Anterior cingulate cortex (tissue), 58 donors: ENCODE data around the gene NOXA1.
"Not testable (repeated sequence)": the region's sequence is repeated elsewhere in the genome, so short reads cannot be mapped to it uniquely, and the experiment has no call there.

Experiments
- DNase-seq, 58 donors: peaks; one replicate each; lab custom pipeline; 2025; lab: John Stamatoyannopoulos, UW

The NOXA1 gene

GRCh38 chr9:137450539-137451222 lies 27.5 kb downstream of the NOXA1 start:
- not testable (repeated sequence) for DNase-seq

DNA sequence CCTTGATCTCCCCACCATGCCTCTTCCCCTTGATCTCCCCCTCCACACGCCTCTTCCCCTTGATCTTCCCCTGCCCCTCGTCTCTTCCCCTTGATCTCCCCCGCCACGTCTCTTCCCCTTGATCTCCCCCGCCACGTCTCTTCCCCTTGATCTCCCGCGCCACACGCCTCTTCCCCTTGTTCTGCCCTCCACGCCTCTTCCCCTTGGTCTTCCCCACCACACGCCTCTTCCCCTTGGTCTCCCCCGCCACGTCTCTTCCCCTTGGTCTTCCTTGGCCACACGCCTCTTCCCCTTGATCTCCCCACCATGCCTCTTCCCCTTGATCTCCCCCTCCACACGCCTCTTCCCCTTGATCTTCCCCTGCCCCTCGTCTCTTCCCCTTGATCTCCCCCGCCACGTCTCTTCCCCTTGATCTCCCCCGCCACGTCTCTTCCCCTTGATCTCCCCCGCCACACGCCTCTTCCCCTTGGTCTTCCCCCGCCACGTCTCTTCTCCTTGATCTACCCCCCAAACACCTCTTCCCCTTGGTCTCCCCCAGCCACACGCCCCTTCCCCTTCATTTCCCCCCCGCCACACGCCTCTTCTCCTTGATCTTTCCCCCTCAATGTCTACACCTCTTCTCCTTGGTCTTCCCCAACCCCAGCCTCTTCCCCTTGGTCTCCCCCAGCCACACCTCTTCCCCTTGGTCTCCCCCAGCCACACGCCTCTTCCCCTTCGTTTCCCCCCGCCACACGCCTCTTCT lies 28.2 kb downstream of the NOXA1 start:
- DNase-seq = not testable (repeated sequence)

DNA sequence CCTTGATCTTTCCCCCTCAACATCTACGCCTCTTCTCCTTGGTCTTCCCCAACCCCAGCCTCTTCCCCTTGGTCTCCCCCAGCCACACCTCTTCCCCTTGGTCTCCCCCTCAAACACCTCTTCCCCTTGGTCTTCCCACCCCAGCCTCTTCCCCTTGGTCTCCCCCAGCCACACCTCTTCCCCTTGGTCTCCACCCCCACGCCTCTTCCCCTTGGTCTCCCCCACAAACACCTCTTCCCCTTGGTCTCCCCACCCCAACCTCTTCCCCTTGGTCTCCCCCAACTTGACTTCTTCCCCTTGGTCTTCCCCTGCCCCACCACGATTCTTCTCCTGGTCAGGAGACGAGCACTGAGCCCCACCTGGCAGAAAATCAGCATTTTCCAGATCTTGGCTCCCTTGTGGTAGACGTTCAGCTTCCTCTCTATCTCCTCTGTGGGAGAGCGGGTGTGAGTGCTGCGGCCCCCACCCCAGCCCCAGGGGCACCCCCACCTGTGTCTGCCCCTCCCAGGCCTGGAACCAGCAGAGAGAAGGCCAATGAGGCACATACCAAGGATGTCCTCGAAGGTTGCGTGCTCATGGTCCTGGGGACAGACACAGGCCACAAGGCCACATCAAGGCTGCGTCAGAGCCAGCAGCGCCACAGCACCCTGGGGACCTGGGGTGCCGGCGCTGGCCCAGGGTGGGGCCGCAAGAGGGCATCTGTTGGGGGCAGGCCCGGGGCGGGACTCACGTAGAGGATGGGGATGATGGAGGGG lies 29.0 kb downstream of the NOXA1 start:
- DNase-seq = no peak

- no peak for DNase-seq
Measured at GRCh38 chr9:137452761-137453642, 29.8 kb downstream of the NOXA1 start.

DNA sequence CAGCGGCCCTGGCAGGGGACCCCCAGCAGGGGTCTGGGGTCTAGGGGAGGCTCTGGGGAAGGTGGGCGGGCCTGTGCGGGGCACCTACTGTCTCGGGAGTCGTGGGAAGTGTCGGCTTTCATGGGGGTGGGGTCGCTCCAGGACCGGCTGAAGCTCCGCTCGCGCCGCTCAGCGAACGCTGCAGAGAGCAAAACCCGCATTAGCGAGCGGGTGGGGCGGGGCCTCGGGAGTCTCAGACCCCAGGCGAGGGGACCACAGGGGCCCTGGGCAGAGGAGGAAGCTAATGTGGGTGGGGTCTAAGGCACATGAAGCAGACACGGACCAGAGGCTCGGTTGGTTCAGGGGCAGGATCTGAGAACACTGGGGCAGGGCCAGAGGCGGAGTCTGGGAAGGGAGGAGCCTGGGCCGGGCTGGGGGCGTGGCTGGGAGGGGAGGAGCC lies 30.5 kb downstream of the NOXA1 start:
- peak in 12 of 58 donors; percentile 26 to 60 (median 46) for DNase-seq

- peak in 5 of 58 donors; percentile 23 to 60 (median 42) for DNase-seq
Measured at GRCh38 chr9:137454145-137454596, 31.0 kb downstream of the NOXA1 start.

GRCh38 chr9:137454597-137455358 lies 31.6 kb downstream of the NOXA1 start:
- DNase-seq = no peak

DNA sequence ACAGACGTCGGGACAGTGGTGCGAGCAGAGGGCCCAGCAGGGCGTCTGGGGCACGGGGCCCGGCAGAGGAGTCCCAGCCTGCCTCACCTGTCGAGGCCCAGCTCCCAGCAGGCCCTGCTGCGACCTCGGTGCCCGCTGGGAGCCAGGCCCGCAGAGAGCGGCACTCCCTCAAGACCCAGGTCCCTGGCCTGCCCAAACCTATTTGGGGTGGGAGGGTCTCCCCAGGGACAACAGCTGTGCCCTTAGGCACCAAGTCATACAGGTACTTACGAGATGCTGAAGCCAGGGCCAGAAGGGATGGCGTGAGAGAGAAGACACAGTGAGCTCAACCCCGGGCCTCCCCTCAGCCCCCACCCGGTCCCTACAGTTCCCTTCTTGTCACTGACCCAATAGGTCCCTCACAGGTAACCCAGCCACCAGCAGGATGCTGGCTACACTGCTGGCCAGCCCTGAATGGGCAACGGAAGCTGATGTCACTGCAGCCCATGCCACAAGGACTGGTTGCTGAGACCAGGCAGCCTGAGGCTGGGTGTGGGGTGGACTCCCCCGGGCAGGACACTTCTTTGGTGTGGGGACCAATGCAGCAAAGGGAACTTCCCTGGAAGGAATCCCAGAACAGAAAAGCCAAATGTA lies 32.3 kb downstream of the NOXA1 start:
- no peak for DNase-seq

DNA sequence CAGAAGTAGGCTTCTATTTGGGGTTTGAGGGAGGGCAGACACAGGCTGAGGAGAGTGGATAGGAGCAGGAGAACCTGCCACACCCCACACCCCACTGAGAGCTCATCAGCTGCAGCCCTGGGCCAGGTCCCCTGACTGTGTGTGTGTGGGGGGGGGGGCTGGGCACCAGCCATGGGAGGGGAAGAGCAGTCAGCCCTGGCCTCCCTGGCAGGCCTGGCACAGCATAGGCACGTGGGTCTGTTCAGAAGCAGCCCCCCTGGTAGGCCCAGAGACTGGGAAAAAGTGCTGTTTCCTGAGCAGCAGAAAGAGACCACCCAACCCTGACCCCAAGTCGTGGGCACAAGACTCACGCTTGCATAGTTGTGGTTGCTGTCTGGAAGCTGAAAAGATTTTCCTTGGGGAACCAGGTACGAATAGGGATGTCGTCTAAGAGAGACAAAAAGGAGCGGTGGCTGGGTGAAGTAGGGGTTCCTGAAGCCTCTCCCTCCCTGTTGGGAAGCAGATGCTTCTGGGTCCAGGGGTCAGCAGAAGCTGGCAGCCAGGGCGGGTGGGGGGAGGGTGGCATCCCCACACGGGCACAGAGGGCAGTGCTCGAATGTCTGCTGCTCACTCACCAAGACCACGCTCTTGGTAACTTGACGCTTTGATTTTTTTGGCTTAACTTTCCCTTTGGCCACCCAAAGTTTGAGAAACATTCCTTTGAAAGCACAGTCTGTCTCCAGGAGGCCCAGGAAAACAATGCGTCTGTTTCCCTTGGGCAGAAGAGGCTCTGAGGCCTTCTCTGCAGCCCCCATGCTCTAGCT lies 33.1 kb downstream of the NOXA1 start:
- peak in 2 of 58 donors; percentile 32 to 47 for DNase-seq

GRCh38 chr9:137456864-137457405 lies 33.7 kb downstream of the NOXA1 start:
- no peak for DNase-seq

- DNase-seq = peak in 7 of 58 donors; percentile 24 to 45 (median 40)
Measured at GRCh38 chr9:137457406-137458193, 34.4 kb downstream of the NOXA1 start.

DNA sequence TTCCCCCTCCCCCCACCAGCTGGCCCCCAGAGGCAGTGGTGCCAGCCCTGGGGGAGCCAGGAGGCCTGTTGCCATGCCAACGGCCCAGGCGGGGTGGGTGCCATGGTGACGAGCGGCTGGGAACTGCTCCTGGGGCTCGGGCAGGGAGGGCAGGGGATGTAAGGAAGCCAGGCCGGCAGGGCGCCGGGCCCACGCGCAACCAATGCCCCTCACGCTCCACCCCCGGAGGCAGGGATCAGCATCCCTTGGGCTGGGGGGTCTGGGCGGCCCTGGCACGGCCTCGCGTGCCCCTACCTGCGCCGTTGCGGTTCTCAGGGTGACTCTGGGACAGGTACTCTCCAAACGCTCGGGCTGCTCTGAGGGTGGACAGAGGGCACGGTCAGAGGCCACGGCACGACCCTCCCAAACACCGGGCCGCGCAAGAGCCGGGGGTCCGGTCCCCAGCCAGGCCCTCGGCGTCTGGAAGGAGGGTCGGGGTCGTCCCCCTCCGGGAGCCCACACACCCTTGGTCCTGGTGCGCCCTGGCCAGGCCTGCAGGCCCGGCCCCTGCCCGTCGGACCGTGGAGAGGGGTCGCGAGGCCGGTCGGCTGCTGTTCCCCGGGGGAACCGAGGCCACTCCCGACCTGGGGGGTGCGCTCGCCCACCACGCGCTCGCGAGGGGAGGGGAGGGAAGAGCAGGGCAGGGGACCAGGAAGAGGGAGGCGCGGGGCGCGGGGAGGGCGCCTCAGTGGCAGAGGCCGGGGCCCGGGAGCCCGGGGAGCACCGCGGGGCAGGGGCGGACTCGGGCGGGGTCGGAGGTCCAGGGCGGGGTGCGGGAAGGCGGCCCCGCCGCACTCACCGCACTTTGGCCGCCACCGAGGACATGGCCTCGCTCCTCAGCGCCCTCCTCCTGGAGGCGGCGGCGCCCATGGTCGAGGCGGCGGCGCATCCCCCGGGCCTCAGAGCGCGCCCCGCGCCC lies 35.3 kb downstream of the NOXA1 start:
- DNase-seq = peak in 52 of 58 donors; percentile 37 to 88 (median 73)

DNA sequence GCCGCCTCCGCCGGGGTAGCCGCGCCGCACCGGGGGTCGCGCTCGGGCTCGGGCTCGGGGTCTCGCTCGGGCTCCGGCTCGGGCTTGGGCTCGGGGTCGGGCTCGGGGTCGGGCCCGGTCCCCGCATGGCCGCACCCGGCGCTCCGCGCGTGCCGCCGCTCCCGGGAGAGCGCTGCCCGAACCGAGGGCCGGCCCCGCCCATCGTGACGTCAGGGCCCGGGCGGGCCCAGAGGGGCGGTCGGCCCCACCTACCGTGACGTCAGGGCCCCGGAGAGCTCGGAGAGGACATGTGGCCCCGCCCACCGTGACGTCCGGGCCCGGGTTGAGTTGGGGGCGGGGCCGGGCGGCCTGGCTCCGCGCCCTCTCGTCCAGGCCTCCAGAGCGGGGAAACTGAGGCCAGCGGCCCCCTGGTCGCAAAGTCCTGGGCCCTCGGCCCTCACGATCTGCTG lies 36.0 kb downstream of the NOXA1 start, which contains the start of gene NSMF:
Gene NSMF (minus strand): TSS at position 183 of the 449 bp plus-strand sequence. CDS start 232 bp downstream, outside the sequence.
- peak; percentile 36 to 97 (median 90) for DNase-seq

DNA sequence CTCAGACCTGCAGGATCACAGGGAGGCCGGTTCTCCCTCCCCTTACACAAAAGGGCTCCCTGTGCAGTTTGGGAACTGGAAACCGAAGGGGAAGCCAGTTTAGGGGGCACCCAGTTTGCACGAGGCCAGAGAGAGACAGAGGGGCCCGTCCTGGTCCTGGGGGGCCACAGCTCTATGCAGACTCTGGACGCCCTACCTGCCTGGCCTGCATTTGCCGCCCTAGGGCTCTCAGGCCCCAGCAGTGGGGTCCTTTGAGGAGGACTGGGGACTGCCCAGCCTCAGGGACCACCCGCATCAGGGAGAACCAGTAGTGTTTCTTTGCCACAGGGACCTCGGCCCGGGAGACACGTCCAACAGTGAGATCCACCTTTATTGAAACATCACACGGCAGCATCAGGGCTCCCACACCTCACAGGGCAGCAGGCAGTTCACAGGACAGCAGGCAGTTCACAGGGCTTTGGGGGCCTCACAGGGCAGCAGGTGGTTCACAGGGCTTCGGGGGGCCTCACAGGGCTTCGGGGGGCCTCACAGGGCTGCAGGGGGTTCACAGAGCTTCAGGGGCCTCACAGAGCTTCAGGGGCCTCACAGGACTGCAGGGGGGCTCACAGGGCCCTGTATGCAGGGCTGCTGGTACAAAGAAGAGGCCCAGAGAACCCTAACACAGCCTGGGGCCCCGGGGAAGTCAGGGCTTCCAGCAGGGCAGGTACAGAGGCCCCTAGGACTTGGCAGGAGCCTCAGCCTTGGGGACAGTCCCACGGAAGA lies 36.6 kb downstream of the NOXA1 start:
- no peak for DNase-seq
